HG03135 (cell line): ENCODE results near the gene MAP2K5.

Experiments
- ATAC-seq: cut with Tn5 transposase; IDR thresholded peaks from one replicate; pipeline ENCODE4 v1.9.1; 2021; ENCODE audit warnings: mild to moderate bottlenecking, moderate library complexity; ENCODE audit not compliant: unreplicated experiment

Gene MAP2K5

DNA sequence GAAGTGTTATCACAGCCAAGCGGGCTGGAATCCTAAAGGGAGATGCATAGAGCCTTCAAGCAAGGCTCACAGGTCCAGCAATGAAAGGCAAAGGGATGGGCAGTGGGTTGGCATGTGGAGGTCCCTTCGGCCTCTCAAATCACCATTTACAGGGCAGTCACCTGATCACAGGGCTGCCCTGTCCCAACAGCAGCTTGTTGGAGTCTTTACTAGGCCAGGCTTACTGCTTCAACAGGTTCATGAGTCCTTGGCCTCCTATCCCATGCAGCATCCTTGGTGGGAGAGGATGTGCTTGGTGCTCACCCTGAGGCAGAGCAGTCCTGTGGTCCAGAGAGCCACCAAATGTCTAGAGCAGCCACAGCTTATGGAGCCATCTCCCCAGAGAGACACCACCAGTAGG, 258.6 kb downstream of the MAP2K5 start:
- no peak for ATAC-seq

DNA sequence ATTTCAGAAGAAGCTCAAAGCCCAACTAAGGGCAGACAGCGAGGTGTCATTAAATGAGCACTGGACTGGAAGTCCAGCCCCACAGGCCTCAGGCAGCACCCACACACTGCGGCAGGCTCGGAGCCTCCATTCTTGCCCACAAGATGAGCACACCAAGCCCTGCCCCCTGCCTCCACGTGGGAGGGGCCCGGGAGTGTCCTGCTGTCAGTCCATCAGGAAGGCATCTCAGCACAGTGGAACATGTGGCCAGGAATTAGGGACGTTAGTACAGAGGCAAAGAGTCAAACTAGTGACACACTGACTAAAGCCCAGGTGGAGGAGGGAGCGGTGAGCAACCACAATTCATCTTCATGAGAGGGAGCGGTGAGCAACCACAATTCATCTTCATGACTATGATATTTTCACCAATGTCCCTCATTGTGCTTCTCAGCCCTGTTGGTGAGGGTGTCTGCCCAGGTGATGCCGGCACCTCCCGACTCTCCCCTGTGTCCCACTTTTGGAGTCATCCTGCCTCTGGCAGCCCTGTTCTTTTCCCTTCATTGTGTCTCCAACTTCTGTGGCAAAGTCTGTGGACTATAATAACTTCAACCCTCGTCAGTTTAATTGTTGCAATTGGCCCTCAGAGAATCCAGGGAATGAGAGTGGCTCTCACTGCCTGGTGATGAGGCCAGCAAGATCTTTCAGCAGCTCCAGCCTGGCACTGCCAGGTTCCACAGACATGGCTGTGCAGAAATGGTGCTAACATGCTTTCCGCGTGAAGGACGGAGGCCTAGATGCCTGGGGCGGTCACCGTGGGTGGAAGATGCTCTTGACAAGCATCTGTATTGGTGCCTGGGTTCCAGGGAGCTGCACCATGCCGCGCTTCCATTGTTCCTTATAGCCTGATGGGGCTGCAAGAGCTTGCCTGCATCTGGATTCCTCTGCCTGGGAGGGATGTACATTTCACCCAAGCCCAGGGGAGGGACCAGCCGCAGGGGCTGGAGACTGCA, 259.7 kb downstream of the MAP2K5 start:
- no peak for ATAC-seq

DNA sequence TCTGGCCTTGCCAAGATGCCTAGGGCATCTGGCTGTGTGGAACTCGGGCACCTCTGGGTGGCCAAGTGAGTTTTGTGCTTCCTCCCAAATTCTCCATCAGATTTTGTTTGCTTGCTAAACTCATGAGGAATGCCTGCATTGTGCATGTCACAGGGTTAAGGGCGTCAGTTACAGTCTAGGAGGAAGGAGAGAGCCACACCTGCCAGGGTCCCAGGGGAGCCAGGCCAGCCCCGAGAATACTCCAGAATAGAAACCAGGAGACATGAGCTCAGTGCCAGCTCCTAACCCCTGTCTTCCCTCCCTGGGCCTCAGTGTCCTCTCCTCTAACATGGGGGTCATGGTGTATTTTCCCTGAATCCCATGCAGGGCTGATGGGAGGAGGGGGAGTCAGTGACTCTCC, 260.8 kb downstream of the MAP2K5 start:
- no peak for ATAC-seq

DNA sequence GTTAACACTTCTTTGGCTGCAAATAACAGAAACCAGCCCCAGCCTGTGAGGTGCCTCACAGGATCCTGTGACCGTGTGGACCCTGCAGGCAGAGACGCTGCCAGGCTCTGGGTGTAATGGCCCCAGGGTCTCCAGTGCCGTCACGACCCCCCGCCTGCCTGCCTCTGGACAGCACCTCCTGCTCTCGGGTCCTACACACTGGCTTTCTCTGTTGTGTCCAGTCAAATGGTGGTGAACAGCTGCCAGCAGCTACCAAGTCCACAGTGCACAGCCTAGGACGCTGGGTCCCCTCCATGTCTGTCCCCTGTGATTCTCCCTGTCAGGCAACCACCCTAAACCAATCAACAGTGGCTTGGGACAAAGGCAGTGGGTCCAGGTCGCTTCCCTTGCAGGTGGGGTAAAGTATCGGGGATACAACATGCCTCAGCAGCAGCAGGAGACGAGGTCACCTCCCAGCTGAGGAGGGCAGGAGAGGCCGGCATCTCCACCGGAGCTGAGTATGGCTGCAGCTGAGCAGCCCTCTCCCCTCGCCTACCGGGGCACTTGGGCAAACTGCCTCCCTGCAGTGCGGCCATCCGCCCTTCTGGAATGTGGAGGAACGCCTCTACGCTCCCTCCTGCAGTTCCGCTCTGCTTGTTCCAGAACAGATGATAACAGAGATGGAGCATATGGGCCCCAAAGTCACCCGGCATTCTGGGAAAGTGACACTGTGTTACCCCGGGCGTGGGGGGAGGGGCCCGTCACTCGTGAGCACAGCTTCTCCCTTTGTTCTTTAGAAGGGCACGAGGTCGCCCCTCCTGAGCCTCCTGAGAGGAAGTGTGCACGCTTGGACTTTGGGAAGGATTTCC, 261.7 kb downstream of the MAP2K5 start:
- ATAC-seq: no peak

DNA sequence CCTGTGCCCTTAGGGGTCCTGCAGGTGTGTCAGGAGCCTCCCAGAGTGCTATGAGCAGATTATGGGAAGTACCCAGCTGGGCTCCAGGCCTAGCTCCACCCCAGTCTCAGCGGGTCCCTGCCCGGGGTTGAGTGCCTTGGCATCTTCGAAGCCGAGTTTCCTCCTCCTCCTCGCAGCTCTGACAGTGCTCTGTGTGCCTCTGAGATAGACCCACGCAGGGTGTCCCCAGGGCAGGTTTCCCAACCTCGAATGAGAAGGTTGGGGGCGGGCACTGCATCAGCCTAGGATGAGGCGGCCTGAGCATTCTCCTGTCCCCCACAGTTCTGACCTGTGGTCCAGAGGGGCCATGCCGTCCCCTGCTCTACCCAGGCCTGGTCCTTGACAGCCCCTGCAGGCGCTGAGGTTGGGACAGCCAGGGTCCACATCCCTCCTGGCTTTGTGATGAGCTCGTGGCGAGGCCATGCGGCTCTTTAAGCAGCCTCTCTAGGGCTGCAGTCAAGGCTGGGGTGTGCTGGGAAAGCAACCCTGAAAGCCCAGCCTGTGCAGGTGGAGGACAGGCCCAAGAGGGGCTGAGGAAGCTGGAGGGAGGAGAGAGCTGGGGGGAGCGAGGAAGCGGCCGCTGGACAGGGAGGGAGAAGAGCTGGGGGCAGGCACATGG, 262.6 kb downstream of the MAP2K5 start:
- ATAC-seq: no peak

DNA sequence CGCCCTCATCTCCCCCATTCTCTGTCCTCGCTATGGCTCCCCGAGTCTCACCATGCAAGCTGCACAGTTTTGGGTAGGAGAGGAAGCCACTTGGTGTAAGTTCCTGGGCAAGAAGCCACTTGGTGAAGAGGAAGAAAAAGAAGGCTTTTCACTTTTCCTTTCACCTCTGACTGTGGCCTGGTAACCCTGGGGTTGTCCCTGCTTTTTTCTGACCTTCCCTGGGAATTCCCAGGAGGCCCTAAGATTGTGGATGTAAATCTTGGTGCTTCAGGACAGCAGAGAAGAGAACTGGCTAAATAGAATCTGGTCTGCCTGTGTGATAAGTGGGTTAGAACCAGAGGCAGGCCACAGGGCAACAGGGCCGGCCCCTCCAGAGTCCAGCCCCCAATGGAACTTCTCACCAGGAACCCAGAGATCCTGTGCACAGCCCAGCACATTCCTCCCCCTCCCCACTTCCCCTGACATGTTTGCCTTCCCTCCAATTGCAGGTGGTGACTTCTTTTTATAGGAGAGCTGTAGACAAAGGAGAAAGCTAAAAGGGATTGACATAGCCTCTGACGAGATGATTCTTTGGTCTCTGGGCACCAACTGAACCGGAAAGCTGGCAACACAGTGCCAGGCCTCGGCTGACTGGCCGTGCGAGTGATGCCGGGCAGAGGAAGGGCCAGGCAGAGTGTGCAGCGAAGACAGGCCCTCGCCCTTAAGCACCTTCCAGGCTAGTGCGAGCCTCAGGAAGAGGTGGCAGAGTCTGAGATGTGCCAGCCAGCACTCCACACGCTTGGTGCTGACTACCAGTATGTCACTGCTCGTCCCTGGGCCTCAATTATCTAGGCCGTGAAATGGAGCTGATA, 263.4 kb downstream of the MAP2K5 start:
- ATAC-seq: no peak

DNA sequence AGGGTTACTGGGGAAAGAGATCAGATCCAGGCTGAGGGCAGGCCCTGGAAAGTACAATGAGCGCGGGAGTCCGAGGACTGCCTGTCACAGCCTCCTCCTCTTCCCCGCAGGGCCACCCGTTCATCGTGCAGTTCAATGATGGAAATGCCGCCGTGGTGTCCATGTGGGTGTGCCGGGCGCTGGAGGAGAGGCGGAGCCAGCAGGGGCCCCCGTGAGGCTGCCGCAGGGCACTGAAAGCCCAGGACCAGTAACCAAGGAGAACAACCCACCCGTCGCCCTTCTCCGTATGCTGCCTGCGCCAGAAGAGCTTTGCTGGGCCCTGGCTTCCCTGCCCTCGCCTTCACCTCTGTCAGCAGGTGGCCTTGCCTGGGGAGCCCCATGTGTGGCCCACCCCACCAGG, 264.0 kb downstream of the MAP2K5 start:
- no peak for ATAC-seq

DNA sequence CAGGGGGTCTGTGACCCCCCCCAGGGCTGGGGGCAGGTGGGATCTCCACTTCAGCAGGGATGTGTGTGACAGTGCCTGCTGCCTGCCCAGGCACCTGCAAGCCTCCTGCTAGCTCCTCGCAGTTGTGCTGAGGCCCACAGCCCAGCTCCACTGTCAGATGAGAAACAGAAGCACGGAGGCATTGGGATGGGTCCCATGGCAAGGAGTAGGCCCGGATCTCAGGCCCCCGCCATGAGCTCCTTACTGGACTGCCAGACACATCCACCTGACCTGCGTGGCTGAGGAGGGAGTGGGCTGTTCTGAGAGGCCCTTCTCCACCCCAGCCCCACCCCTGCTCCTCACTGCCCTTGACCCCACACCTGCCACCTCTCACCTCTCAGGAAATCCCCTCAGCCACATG, 264.6 kb downstream of the MAP2K5 start:
- ATAC-seq: no peak

DNA sequence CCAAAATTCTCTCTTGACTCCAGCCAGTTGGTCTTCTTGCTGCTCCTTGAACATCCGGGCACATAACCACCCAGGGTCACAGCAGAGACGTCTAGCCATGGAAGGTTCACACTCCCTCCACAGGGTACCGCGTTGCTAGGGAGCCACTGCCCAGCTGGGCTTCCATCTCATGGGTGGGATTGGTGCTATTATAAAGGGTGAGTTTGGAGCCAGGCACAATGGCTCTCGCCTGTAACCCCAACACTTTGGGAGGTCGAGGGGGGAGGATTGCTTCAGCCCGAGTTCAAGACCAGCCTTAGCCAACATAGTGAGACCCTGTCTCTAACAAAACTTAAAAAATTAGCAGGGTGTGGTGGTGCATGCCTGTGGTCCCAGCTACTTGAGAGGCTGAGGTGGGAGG, 265.3 kb downstream of the MAP2K5 start:
- ATAC-seq: no peak

DNA sequence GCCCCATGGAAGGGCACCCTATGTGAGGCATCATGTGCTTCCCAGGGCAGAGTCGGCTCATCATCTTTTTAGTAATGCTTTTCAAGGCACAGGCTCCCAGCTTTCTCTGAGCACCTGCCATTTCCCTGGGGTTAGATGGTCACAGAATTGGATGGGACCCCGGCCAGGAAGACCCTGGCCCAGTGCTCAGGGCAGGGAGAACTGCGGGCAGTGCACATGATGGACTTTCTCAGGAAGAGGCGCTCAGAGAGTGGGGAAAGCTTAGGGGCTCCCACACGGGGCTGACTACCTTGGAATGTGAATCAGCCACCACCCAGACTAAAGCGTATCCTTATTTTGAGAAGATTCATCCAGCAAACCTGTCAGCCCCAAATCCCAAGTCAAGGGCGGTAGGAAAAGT, 266.3 kb downstream of the MAP2K5 start:
- ATAC-seq: no peak

DNA sequence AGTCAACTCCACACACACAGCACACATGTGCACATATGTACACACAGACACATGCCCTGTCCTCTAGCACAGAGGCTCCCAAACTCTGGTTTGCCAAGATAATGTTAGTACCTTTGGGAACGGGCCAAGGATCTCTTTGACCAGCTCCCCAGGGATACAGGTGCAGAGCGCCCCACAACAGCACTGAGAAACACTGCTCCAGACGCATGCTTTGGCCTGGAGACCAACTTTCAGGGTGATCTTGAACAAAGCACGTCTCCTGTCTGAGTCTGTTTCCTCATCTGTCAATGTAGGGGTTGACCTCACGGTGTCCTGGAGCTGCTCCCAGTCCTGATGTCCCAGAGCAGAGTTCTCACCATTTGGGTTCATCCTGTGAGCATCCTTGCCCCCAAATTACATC, 266.9 kb downstream of the MAP2K5 start:
- ATAC-seq: no peak

DNA sequence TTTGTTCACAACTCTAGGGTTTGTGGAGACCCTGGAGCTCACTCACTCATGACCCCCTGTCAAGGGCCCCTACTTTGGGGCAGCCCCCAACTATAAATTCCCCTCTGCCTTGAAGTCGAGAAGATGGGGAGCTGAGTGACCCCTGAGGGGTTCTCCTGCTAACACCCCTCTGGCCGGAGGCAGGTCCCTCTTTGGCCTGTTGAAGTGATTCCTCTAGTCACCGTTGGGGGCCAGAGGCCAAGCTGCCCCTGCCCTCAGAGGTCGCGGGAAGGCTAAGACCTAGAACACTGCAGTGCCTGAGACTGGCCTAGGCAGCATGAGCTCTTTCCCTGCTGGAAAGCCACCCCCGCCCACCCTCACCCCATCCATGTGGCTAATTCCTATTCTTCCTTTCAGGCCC, 267.4 kb downstream of the MAP2K5 start:
- no peak for ATAC-seq

DNA sequence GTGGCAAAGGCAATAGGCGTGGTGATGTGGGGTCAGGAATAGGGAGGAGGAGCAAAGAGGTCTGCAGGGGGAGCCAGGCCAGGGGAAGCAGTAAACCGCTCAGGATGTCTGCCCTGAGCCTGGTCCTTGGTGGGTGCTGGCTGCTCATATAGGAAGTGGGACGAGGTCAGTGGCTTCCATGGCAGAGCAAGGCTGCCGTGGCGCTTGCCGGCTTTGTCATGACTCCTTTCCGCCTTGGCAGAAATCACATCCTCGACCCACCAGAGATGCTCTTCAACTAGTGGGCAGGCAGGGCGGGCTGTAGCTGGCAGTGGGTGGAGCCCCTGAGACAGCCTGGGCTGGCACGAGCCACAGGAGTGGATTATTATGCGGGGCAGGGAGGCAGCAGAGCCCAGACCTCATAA, 269.7 kb downstream of the MAP2K5 start:
- ATAC-seq: no peak

DNA sequence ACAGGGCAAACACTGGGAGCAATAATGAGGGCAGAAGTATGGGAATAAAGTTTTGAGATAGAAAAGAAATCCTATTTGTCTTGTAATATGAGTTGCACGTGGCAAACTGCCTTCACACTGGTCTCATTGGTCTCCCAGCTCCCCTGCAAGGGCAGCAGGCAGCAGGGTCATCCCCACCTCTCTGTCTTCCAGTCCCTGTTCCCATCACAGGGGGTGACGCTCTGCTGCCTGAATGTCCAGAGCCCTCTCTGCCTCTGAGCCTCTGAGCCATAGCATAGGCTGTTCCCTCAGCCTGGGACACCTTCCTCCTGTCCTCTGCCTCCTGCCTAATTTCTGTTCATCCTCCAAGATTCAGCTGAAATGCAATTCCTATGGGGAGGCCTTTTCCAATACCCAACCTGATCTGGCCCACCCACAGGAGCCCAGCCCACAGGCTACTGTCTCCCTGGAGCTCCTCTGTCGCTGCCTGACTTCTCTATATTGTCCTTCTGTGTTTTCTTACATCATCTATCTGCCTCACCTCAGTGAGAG, 270.7 kb downstream of the MAP2K5 start:
- no peak for ATAC-seq

DNA sequence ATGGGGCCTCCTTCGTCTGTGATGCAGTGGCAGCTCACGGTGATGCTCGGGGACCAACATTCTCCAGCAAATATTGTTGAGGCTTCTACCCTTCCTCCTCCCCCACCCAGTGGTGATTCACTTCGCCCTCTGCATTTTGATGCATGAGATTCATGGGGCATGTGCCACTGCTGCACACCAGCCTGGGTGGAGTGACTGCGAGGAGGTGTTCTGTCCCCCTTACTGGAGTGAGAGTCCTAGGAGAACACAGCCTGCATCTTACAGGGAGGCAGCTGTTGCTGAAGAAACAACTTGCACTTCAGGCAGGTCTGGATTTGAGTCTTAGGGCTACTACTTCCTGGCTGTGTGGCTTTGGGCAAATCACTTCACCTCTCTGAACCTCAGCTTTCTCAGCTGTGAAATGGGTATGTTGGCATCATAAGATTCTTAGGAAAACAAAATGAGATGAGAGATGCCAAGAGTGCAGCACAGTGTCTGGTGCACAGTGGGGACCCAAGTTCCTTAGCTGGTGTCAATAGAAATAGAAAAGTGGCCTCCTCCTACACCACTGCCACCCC, 272.6 kb downstream of the MAP2K5 start:
- ATAC-seq: no peak

DNA sequence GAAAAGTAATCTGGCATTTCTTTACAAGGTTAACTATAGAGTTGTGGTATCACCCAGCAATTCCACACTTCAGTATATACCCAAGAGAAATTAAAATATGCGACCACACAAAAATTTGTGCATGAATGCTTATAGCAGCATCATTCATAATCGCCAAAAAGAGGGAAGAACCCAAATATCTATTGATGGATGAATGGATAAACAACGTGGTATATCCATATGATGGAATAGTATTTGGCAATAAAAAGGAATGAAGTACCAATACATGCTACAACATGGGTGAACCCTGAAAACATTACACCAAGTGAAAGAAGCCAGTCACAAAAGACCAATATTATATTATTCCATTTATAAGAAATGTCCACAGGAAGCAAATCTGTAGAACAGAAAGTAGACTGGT, 274.2 kb downstream of the MAP2K5 start:
- ATAC-seq: no peak

DNA sequence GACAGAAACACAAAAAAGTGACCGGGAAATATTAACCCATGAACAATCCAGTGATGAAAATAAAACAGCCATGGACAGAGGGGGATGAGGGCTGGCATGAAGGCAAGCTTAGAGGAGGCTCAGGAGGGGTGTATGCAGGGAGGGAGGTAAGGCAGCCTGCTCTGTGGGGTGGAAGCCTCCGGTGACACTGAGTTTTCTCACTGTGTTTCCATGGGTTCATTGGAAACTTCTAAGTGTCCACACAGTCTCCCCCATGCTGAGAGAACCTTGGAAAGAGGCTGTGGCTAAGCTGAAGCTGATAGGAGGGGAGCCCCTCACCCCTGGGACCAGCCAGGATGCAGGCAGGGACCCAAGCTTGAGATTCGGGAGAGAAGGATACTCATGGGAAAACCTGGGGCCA, 276.0 kb downstream of the MAP2K5 start:
- ATAC-seq: no peak

DNA sequence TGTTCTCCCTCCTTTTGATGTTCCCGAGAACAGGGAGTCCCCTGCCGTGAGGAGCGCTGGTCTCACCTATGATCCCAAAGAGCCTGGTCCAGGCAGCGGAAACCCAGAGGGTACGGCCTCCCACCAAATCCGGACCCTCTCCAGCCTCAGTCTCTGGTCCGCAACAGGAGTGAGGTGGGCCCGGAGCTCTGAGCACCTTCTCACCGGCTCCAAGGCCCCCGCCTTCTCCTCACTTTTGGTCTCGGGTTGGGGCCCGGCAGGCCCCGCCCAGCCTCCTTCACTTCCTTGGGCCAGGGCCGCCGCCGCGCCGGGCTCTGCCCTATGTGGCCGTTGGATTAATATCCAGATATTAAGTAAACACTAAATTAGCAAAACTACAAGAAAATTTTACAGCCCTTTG, 277.1 kb downstream of the MAP2K5 start:
- no peak for ATAC-seq

DNA sequence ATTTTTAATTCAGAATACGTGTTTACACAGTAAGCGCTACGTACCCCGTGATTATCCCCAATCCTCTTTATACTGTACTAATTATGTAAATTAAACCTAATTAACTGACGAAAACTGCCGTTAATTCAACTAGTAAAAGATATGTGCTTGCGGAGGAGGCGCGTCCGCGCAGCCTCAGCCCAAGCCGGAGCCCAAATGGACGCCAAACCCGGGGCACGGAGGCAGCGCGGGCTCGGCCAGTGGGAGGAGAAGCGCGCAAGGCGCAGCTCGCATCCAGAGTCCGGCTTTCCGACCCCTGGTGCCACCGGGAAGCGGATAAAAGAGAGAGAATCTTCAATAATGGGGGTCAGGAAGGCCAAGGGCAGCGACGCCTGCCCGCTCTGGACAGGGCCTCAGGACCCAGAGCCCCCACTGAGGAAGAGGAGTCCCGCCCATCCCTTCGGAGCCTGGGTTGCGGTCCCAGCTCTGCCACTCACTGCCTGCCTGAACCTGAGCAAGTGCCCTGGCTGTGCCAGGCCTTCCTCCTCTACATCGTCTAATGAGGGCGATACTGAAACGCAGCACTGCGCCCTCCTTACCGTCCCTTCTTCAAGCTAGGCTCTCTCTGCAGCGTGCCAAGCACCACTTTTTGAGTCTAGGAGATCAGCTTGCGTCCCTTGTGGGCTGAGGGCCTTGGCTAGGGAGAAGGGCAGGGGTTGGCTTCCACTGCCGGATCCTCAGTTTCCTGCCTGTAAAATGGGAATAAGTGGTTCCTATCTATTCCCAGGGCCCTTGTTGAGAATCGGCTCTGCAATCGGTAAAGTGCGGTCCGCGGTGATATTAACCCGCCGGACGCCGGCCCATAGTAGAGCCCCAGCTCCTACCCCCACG, 277.9 kb downstream of the MAP2K5 start:
- ATAC-seq: no peak
